Heart left ventricle (tissue), 16 donors: ENCODE results near the gene SYCP2L. TPM values are rescaled to one million over a fixed set of nuclear protein-coding genes. Genes with fewer than 3 reads are reported as not detected.

Experiments
- ATAC-seq, 4 donors: fragments of 200-7000 bp; cut with Tn5 transposase; one replicate each; pipeline ENCODE4 v1.9.1; 2020 to 2022; ENCODE audit warnings: moderate library complexity in 4 of 4, mild to moderate bottlenecking in 3 of 4, moderate number of reproducible peaks in 1 of 4
- DNase-seq, 5 donors: peaks; one replicate each; pipeline ENCODE4 v3.0.0-alpha.2; 2020
- H3K27ac ChIP-seq, 12 donors: fragments of 200-600 bp; sonication (generic) in 4 of 12; one replicate each; pipeline versions ENCODE4 v1.5.0 to v1.8.0; 2016 to 2022; ENCODE audit warnings: mild to moderate bottlenecking in 2 of 12
- H3K27me3 ChIP-seq, 9 donors: fragments of 200-600 bp; sonication (generic) in 2 of 9; one replicate each; pipeline versions ENCODE4 v1.5.1 to v1.8.0; 2016 to 2022; ENCODE audit warnings: mild to moderate bottlenecking in 3 of 9
- H3K36me3 ChIP-seq, 9 donors: fragments of 200-600 bp; sonication (generic) in 2 of 9; one replicate each; pipeline versions ENCODE4 v1.5.0 to v1.8.0; 2018 to 2022; ENCODE audit warnings: mild to moderate bottlenecking in 2 of 9
- H3K4me1 ChIP-seq, 12 donors: fragments of 200-600 bp; sonication (generic) in 4 of 12; one replicate each; pipeline versions ENCODE4 v1.5.0 to v1.8.0; 2016 to 2022; ENCODE audit warnings: mild to moderate bottlenecking in 3 of 12
- H3K4me3 ChIP-seq, 12 donors: fragments of 200-600 bp; sonication (generic) in 4 of 12; one replicate each; pipeline versions ENCODE4 v1.5.0 to v1.8.0; 2017 to 2022; ENCODE audit warnings: mild to moderate bottlenecking in 9 of 12, moderate library complexity in 4 of 12
- H3K9me3 ChIP-seq, 12 donors: fragments of 200-600 bp; sonication (generic) in 4 of 12; one replicate each; pipeline versions ENCODE4 v1.5.0 to v1.8.0; 2016 to 2022; ENCODE audit warnings: mild to moderate bottlenecking in 1 of 12
- CTCF ChIP-seq, 12 donors: fragments of 200-600 bp; sonication (generic) in 4 of 12; IDR thresholded peaks; one replicate each; pipeline versions ENCODE4 v1.5.0 to v1.8.0; 2018 to 2022; ENCODE audit warnings: antibody characterized with exemption in 12 of 12, mild to moderate bottlenecking in 5 of 12
- POLR2A ChIP-seq, 2 donors: fragments of 450-650 bp; IDR thresholded peaks; one replicate each; pipeline ENCODE4 v1.6.1; 2017; ENCODE audit warnings: antibody characterized with exemption in 2 of 2, mild to moderate bottlenecking in 2 of 2, moderate library complexity in 2 of 2
- WGBS, 4 donors: extraction: QIAGEN DNeasy Blood & Tissue Kit in 2 of 4; methylation state at CpG; one replicate each; pipeline versions ENCODE4 v1.1.5 to v1.1.7; 2013 to 2018; 5-methylcytosine and 5-hydroxymethylcytosine counted together
- intact Hi-C, 10 donors: fragments of 100-400 bp; cut with DNase I; formaldehyde crosslinking; loops; one replicate each; pipeline versions ENCODE4 v1.11.1 to v1.14.2; 2022
- polyA plus RNA-seq, 2 donors: library from polyadenylated mRNA; stranded (reverse); fragments of 200-250 nt; gene quantifications; one replicate each; pipeline ENCODE4 v1.2.3, GENCODE V29; 2013
- total RNA-seq, 9 donors: library from RNA; depleted of rRNA in 2 of 9; stranded (reverse); fragments of >200 nt in 2 of 9; fragmentation: NEBNext Ultra II Directional in 3 of 9; extraction: Animal tissue kit (Norgen Biotek cat#: 25700) in 3 of 9; gene quantifications; one replicate each; pipeline versions ENCODE4 v1.1.0 to v1.2.4, GENCODE V29; 2016 to 2023
- donor health status: ischemic (EF 13 %, LVEDD 7.1; RV severe dilation, severe dysfunction).
- donor health status: healthy with polysubstance abuse.
- donor health status: DM: no; HTN: yes; CAD: no.
- donor health status: DM: no; HTN: no; CAD: no.
- donor health status: ischemic (EF 25% LVEDD 6.9; RV normal size, moderate dysfunction).
- donor health status: ischemic (EF 25% LVEDD 5.7; RV mildly dilated, moderate dysfunction).
- donor health status: healthy.
- donor health status: DM: yes; HTN: yes; CAD: no.
- donor health status: ischemic (EF 35%, LVEDD 5.7; RV mildly dilated, moderate dysfunction).
- donor health status: nonischemic (EF 11% LVEDD 7.7; RV severe dilation, severe dysfunction).
- donor health status: DM: yes; HTN: yes; CAD: no.
- donor health status: PGD.
- donor health status: ischemic (EF 29% LVEDD 5.4; RV normal size, mild dysfunction).
- donor health status: nonischemic (EF 23%, LVEDD 6.1; RV moderate dilation, normal function).

The SYCP2L gene
- total and polyA plus RNA-seq, 11 donors: 0.10 to 1.3 (median 0.50) TPM; not detected in 1

- DNase-seq (no peak), ATAC-seq (no peak)
- no peaks in the 10 kb centered on the region for H3K27me3 ChIP-seq
- H3K36me3 ChIP-seq: no peaks in the 10 kb centered on the region
- H3K4me1 ChIP-seq: no peaks in the 10 kb centered on the region
- TF ChIP-seq POLR2A (IDR thresholded peaks at IDR 0.05) (no peak), CTCF (IDR thresholded peaks at IDR 0.05) (no peak)
- 63 to 84% (median 79%) methylated on average over 1 of the region's 1 CpG for WGBS, 4 donors
- H3K4me3 ChIP-seq: no peak overlapping the region
- no peak overlapping the region for H3K27ac ChIP-seq
- intact Hi-C loops: no loop called here
- peaks cover 0 to 5% (median 0%) of the 10 kb centered on the region in 12 donors for H3K9me3 ChIP-seq
These were observed 59.0 kb downstream of the SYCP2L start for GRCh38 chr6:10945845-10946244.

- DNase-seq: no peak
- Histone ChIP-seq H3K36me3 (no peaks in the 10 kb centered on the region), H3K27me3 (no peaks in the 10 kb centered on the region), H3K4me1 (no peaks in the 10 kb centered on the region), H3K27ac (no peak overlapping the region), H3K9me3 (peaks cover 0 to 5% (median 0%) of the 10 kb centered on the region in 12 donors), H3K4me3 (no peak overlapping the region)
- TF ChIP-seq CTCF (IDR thresholded peaks at IDR 0.05) (no peak), POLR2A (IDR thresholded peaks at IDR 0.05) (no peak)
- 96 to 99% (median 97%) methylated on average over 5 of the region's 5 CpGs for WGBS, 4 donors
- no peak for ATAC-seq
- intact Hi-C loops: no loop called here
These were observed 61.1 kb downstream of the SYCP2L start for GRCh38 chr6:10947966-10948365.

DNA sequence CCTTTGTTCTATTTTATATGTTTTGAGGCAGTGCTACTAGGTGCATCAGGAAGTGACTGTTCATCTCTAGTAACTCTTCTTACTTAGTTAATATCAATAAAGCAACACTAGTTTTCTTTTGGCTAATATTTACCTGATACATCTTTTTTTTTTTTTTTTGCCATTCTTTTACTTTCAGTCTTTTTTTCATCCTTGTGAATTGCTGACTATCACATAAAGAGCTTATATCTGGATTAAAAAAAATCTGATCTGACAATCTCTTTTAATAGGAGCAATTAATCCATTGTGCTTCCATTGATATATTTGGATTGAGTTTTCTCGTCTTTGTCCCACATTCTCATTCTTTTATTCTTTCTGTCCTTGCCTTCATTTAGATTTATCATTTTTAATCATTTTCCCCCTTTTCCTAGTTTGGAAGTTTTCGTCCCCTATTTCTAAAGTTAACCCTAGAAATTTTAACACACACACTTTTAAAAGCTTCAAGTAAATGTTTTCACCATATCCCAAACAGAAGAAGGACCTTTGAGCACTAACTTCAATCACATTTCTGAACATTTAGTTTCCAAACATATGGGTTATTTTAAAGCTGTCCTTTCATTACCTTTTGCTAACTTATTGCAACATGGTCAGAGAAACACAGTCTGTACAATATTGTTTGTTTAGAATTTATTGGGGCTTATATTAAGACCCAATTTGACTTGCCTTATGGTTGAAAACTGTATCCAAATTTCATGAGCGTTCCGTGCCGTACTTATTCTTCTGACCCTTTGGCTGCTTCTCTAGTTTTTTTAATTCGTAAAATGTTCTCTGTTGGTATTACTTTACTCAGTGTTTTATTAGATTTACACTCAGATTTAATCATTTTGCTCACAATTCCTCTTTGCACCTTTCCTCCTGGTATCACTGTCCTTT, 63.0 kb downstream of the SYCP2L start:
- no peak overlapping the region for H3K4me3 ChIP-seq
- ATAC-seq (no peak), DNase-seq (no peak)
- intact Hi-C loops: loop anchor here (2.0 to 10.0 kb wide), 6 partner anchors 117 to 625 kb away; no protein-coding TSS in a partner anchor
- no peaks in the 10 kb centered on the region for H3K36me3 ChIP-seq
- H3K9me3 ChIP-seq: peaks cover 0 to 5% (median 0%) of the 10 kb centered on the region in 12 donors
- no peaks in the 10 kb centered on the region for H3K4me1 ChIP-seq
- TF ChIP-seq POLR2A (IDR thresholded peaks at IDR 0.05): no peak
- TF ChIP-seq CTCF (IDR thresholded peaks at IDR 0.05): no peak
- no peak overlapping the region for H3K27ac ChIP-seq
- 90 to 95% (median 92%) methylated on average over 6 of the region's 6 CpGs for WGBS, 4 donors
- H3K27me3 ChIP-seq: no peaks in the 10 kb centered on the region

DNA sequence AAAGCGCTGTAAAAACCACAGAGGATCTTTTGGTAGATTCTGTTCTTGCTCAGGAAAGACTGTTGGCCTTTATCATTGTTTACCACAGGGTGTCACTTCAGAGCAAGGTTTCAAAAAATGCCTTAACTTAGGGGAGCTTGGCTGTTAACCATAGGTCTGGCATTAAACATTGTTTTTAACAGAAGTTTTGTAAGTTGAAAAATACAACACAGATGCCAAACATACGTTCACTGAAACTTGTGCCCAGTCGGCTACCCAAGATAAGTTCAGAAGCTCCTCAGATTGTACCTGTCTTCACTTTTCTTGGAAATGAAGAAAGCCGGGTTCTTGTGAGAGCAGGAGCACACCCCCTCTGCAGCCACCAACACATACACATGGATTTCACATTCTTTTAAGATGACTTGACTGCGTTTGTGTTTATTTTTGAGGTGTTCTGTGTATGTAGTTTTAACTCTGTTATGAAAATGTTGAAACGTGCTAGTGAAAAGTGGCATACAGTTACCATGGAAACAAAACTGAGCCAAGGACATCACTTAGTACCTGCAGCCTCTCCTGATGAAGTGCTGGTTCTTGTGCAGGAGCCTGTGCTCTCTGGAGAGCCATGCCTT, 64.9 kb downstream of the SYCP2L start:
- WGBS, 4 donors: 47 to 56% (median 51%) methylated on average over 6 of the region's 6 CpGs
- no peaks in the 10 kb centered on the region for H3K36me3 ChIP-seq
- ATAC-seq (peak in 1 of 4 donors; percentile 42), DNase-seq (no peak)
- peaks cover 0 to 5% (median 0%) of the 10 kb centered on the region in 12 donors for H3K9me3 ChIP-seq
- no peaks in the 10 kb centered on the region for H3K4me1 ChIP-seq
- no peak overlapping the region for H3K4me3 ChIP-seq
- no peak overlapping the region for H3K27ac ChIP-seq
- no peaks in the 10 kb centered on the region for H3K27me3 ChIP-seq
- intact Hi-C loops: loop anchor here (1.0 to 10.0 kb wide), 9 partner anchors 93 to 623 kb away; partner anchors contain the start of gene ELOVL2 (in 1 of the 10)
- TF ChIP-seq CTCF (IDR thresholded peaks at IDR 0.05) (peak; percentile 29 to 65 (median 52)), POLR2A (IDR thresholded peaks at IDR 0.05) (no peak)
